ENCODE measurements around the gene SEC11A.
"Not testable (repeated sequence)": the region's sequence is repeated elsewhere in the genome, so short reads cannot be mapped to it uniquely, and the experiment has no call there.

SEC11A gene

GRCh38 chr15:84716036-84716732, at the start of gene SEC11A:
Gene SEC11A (minus strand): TSS chr15:84716139. CDS start chr15:84716075, 64 bp downstream.
- peak; percentile 88 for DNase-seq

GRCh38 chr15:84765675-84766074, 49.7 kb upstream of the SEC11A start:
- DNase-seq: no peak

- DNase-seq: no peak
Measured at GRCh38 chr15:84764989-84765388, 49.0 kb upstream of the SEC11A start.

GRCh38 chr15:84764585-84764984, 48.6 kb upstream of the SEC11A start:
- DNase-seq: no peak

- DNase-seq: no peak
Measured at GRCh38 chr15:84762840-84763572, 47.1 kb upstream of the SEC11A start.

- DNase-seq: no peak
Measured at GRCh38 chr15:84761607-84762131, 45.7 kb upstream of the SEC11A start.

- no peak for DNase-seq
Measured at GRCh38 chr15:84760219-84760618, 44.3 kb upstream of the SEC11A start.

- no peak for DNase-seq
Measured at GRCh38 chr15:84759018-84759417, 43.1 kb upstream of the SEC11A start.

GRCh38 chr15:84755736-84756527, 40.0 kb upstream of the SEC11A start:
- DNase-seq: no peak

GRCh38 chr15:84754889-84755288, 39.0 kb upstream of the SEC11A start:
- not testable (repeated sequence) for DNase-seq

- DNase-seq: no peak
Measured at GRCh38 chr15:84752700-84753099, 36.8 kb upstream of the SEC11A start.

GRCh38 chr15:84752195-84752594, 36.3 kb upstream of the SEC11A start:
- no peak for DNase-seq

- not testable (repeated sequence) for DNase-seq
Measured at GRCh38 chr15:84751721-84752120, 35.8 kb upstream of the SEC11A start.

- no peak for DNase-seq
Measured at GRCh38 chr15:84750583-84751092, 34.7 kb upstream of the SEC11A start.

GRCh38 chr15:84749111-84749991, 33.4 kb upstream of the SEC11A start:
- peak; percentile 44 for DNase-seq

GRCh38 chr15:84748274-84749110, 32.6 kb upstream of the SEC11A start, which contains the start of gene ZNF592:
Gene ZNF592 (plus strand): TSS chr15:84748592. CDS start chr15:84782676, 34,084 bp downstream.
- no peak for DNase-seq

- DNase-seq: peak; percentile 39
Measured at GRCh38 chr15:84747416-84748273, 31.7 kb upstream of the SEC11A start.

GRCh38 chr15:84741121-84741520, 25.2 kb upstream of the SEC11A start:
- no peak for DNase-seq

GRCh38 chr15:84740691-84741090, 24.8 kb upstream of the SEC11A start:
- no peak for DNase-seq

GRCh38 chr15:84737005-84737404, 21.1 kb upstream of the SEC11A start:
- no peak for DNase-seq

All from KG1 (cell line).